H1 (cell line): Measurements from ENCODE around the gene CYREN. TPM values are rescaled to one million over a fixed set of nuclear protein-coding genes. Genes with fewer than 3 reads are reported as not detected.

Experiments
- BRCA1 ChIP-seq: IDR thresholded peaks from 2 replicates; pipeline ENCODE4 v1.6.1; 2012; ENCODE audit warnings: low read depth, low read length, improper control_type of control experiment
- FOSL1 ChIP-seq: IDR thresholded peaks from 2 replicates; pipeline ENCODE4 v1.6.1; 2011; ENCODE audit warnings: mild to moderate bottlenecking, low read depth, low read length, moderate library complexity; ENCODE audit not compliant: insufficient read depth
- PHF8 ChIP-seq: fragments of 200-600 bp; sonication (generic); conservative IDR thresholded peaks from 2 replicates; pipeline ENCODE4 v1.7.1; 2012; ENCODE audit warnings: low read depth, mild to moderate bottlenecking, inconsistent platforms, low read length, moderate library complexity
- RFX5 ChIP-seq: IDR thresholded peaks from 2 replicates; pipeline ENCODE4 v1.6.1; 2011; ENCODE audit warnings: low read depth, low read length, improper control_type of control experiment, borderline replicate concordance
- RNF2 ChIP-seq: fragments of 200-900, 300-1000 bp; sonication (generic); IDR thresholded peaks from 2 replicates; pipeline ENCODE4 v1.7.1; 2016; ENCODE audit warnings: borderline replicate concordance, low read depth, mild to moderate bottlenecking, antibody characterized with exemption, low read length; ENCODE audit not compliant: poor library complexity, severe bottlenecking; ENCODE audit errors: missing control alignments
- SP4 ChIP-seq: IDR thresholded peaks from 2 replicates; pipeline ENCODE4 v1.6.1; 2012; ENCODE audit warnings: low read length, inconsistent platforms
- YY1 ChIP-seq: IDR thresholded peaks from 2 replicates; pipeline ENCODE4 v1.6.1; 2011; ENCODE audit warnings: low read depth, mild to moderate bottlenecking, low read length
- polyA plus RNA-seq, 7 experiments: library from polyadenylated mRNA; depleted of rRNA in 3 of 7; stranded (reverse) in 5 of 7; unstranded in 2 of 7; fragments of >200 nt in 5 of 7; fragments of 200-250 nt in 2 of 7; gene quantifications; 1 replicate in 5 of 7; 2 replicates in 1 of 7; 4 replicates in 1 of 7; pipeline versions ENCODE4 v1.2.1 to v1.2.3, GENCODE V29; 2011 to 2013; ENCODE audit warnings: missing spikeins in 2 of 7, mixed read lengths in 2 of 7
- total RNA-seq: library from RNA; stranded (reverse); fragmentation: NEBNext Ultra II Directional; extraction: Animal tissue kit (Norgen Biotek cat#: 25700); gene quantifications from 2 replicates; pipeline ENCODE4 v1.2.1, GENCODE V29; 2021
- TF ChIP-seq, protein P1 (sequence below): IDR thresholded peaks from 2 replicates; pipeline ENCODE4 v1.6.1; 2012; ENCODE audit warnings: low read length, inconsistent platforms

The CYREN gene
- total and polyA plus RNA-seq, 2 of the 8 experiments (the other 6 are each of a cell fraction or from before 2014, with no cell fraction given), result 25.1 to 46.2 TPM

DNA sequence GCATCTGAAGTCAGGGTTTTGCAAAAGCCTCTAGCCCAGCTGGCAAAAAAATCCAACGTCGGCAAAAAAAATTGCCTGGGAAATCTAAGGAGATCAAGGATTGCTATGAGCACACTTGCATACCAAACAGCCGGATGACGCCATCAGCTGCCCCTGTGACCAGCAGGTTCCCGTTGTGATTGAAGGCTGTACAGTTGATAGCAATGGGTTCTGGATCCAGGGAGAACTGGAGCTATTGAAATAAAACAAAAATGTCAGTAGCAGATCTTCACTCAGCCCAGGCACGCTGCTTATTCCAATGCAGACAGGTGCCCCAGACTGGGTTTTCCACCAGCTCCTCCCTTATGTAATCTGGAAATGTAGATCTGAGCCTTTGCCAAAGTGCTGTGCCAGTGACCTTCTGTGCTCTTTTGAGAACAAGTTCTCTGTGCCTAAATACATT is 18.7 kb upstream of the CYREN start (continued):
- TF ChIP-seq BRCA1 (no peak), SP4 (no peak), RNF2 (no peak), PHF8 (no peak), YY1 (no peak), FOSL1 (no peak), RFX5 (no peak)
- TF ChIP-seq, protein P1, sequence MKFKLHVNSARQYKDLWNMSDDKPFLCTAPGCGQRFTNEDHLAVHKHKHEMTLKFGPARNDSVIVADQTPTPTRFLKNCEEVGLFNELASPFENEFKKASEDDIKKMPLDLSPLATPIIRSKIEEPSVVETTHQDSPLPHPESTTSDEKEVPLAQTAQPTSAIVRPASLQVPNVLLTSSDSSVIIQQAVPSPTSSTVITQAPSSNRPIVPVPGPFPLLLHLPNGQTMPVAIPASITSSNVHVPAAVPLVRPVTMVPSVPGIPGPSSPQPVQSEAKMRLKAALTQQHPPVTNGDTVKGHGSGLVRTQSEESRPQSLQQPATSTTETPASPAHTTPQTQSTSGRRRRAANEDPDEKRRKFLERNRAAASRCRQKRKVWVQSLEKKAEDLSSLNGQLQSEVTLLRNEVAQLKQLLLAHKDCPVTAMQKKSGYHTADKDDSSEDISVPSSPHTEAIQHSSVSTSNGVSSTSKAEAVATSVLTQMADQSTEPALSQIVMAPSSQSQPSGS, result no peak
